ENCODE data around the gene EPS8L2.

EPS8L2 gene

DNA sequence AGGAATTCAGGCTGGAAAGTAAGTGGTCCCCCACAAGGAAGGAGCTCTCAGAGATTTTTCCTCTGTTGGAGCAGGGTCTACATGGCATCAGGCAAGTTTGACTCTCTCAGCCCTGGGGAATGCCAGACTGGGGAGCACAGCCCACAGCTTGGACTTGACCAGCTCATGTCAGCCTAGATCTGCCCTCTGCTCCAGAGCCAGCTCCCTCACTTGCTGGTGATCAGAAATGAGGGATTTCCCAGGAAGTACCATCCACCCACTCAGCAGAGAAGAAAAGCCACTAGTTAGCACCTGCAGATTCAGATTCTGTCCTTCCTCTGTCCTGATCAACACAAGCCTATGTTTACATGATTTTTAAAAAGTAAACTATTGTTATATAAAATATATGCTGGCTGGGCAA lies 54.2 kb downstream of the EPS8L2 start:
- no peak for TF ChIP-seq ZFX (IDR thresholded peaks at IDR 0.05)
- TF ChIP-seq, protein P1, sequence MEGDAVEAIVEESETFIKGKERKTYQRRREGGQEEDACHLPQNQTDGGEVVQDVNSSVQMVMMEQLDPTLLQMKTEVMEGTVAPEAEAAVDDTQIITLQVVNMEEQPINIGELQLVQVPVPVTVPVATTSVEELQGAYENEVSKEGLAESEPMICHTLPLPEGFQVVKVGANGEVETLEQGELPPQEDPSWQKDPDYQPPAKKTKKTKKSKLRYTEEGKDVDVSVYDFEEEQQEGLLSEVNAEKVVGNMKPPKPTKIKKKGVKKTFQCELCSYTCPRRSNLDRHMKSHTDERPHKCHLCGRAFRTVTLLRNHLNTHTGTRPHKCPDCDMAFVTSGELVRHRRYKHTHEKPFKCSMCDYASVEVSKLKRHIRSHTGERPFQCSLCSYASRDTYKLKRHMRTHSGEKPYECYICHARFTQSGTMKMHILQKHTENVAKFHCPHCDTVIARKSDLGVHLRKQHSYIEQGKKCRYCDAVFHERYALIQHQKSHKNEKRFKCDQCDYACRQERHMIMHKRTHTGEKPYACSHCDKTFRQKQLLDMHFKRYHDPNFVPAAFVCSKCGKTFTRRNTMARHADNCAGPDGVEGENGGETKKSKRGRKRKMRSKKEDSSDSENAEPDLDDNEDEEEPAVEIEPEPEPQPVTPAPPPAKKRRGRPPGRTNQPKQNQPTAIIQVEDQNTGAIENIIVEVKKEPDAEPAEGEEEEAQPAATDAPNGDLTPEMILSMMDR (conservative IDR thresholded peaks at IDR 0.05), result no peak
- H3K27ac ChIP-seq, result no peak overlapping the region

DNA sequence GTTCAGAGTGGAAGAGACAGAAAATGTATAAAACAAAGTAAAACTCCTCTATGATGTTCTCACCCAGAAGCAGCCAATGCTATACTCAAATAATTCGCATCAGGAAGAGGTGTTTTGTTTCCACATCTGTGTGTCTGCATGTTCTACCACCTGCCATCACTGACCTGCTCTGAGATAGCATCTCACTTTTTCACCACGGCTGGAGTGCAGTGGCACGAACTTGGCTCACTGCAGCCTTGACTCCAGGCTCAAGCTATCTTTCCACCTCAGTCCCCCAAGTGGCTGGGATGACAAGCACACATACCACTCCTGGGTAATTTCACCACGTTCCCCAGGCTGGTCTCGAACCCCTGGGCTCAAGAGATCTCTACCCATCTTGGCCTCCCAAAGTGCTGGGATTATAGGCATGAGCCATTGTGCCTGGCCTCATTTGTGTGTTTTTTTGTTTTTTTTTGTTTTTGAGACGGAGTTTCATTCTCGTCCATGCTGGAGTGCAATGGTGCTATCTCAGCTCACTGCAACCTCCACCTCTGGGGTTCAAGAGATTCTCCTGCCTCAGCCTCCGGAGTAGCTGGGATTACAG lies 55.6 kb downstream of the EPS8L2 start:
- no peak for TF ChIP-seq ZFX (IDR thresholded peaks at IDR 0.05)
- TF ChIP-seq, protein P1 (conservative IDR thresholded peaks at IDR 0.05), result no peak
- H3K27ac ChIP-seq, result no peak overlapping the region

DNA sequence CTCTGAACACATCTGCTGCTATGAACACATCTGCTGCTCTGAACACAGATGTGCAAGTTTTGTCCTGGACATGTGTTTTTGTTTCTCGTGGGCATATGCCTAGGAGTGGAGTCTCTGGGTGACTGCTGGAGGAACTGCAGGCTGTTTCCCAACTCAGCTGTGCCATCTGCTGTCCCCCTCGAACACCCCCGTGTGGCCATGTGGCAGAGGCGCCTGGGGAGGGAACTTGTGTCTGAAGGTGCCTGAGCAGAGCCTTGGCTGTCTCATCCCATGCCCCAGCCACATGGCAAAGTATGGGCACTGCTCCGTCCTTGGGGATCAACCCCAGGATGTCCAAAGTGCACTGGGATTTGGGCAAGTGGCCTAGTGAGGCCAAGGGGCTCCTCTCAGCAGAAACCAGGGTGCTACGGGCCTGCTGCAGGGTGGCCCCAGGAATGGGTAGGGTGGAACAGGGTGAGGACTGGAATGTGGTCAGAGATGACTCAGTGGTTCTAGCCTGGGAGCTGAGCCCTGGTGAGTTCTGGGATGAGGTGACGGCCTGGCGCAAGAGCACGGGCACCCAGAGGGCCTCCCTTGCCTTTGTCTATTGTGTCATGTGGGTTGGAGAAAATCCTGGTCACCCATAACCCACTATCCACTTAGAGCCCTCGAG lies 56.5 kb downstream of the EPS8L2 start:
- H3K27ac ChIP-seq, result peak overlapping the region; percentile 28
- TF ChIP-seq, protein P1 (conservative IDR thresholded peaks at IDR 0.05), result no peak
- TF ChIP-seq ZFX (IDR thresholded peaks at IDR 0.05), result no peak

DNA sequence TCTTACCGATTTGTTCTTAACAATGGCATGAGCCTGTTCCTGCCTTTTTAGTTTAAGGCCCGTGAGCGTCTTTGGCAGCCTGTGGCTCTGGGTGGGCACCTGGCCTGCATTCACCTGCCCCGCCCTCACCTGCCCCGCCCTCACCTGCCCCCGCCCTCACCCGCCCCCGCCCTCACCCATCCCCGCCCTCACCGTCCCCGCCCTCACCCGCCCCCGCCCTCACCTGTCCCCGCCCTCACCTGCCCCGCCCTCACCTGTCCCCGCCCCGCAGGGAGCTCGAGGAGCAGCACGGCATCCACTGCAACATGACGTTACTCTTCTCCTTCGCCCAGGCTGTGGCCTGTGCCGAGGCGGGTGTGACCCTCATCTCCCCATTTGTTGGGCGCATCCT lies 57.0 kb downstream of the EPS8L2 start:
- TF ChIP-seq, protein P1 (conservative IDR thresholded peaks at IDR 0.05), result no peak
- TF ChIP-seq ZFX (IDR thresholded peaks at IDR 0.05), result no peak
- H3K27ac ChIP-seq, result peak overlapping the region; percentile 28; the same call in 1 of the 2 replicates

DNA sequence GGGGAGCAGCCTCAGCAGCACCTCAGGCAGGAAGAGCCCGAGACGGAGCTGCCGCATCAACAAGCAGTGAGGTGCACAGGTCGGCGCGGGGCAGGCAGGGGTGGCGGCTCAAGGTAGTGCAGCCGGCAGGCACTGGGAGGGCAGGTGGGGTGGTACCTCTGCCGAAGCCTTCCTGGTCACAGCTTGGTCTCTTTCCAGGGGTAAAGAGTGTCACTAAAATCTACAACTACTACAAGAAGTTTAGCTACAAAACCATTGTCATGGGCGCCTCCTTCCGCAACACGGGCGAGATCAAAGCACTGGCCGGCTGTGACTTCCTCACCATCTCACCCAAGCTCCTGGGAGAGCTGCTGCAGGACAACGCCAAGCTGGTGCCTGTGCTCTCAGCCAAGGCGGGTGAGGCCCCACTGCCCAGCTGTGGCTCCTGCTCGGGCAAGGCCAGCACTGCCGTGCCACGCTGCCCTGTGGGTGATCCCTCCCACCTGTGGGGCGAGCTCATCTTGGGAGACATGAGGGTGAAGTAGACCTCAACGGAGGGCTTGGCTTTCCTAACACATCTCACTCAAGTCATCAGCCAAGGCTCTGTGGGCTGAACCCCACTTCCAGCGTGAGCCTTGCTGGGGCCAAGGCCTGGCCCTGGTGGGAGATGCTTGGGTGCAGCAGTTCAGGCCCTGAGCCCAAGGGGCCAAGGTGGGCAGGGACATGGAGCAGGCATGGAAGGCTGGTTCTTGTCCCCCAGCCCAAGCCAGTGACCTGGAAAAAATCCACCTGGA lies 57.7 kb downstream of the EPS8L2 start:
- no peak for TF ChIP-seq ZFX (IDR thresholded peaks at IDR 0.05)
- TF ChIP-seq, protein P1 (conservative IDR thresholded peaks at IDR 0.05), result no peak
- no peak overlapping the region for H3K27ac ChIP-seq

DNA sequence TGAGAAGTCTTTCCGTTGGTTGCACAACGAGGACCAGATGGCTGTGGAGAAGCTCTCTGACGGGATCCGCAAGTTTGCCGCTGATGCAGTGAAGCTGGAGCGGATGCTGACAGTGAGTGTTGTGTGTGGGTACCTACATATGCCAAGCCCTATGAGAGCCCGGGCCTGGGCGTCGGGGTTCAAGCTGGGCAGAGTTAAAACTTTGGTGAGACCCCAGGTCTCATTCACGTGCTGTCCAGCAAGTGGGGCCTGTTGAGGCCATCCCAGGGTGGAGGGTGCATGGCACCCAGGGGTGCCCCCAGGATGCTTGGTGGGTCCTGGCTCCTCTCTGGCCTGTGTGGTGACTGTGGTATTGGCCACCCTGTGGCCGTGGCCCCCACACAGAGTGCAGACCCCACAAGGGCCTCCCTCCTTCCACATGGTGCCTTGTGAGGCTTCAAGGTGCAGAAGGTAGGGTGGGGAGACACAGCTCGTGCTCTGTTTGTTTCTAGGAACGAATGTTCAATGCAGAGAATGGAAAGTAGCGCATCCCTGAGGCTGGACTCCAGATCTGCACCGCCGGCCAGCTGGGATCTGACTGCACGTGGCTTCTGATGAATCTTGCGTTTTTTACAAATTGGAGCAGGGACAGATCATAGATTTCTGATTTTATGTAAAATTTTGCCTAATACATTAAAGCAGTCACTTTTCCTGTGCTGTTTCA lies 58.4 kb downstream of the EPS8L2 start:
- no peak overlapping the region for H3K27ac ChIP-seq
- no peak for TF ChIP-seq ZFX (IDR thresholded peaks at IDR 0.05)
- TF ChIP-seq, protein P1 (conservative IDR thresholded peaks at IDR 0.05), result no peak
